ENCODE measurements around the gene TEAD1. TPM values are rescaled to one million over a fixed set of nuclear protein-coding genes. Genes with fewer than 3 reads are reported as not detected.

TEAD1 gene
- total and polyA plus RNA-seq, 2 donors (not counting 3 experiments of a cell fraction or from before 2014, with no cell fraction given), result 15.3 to 49.0 TPM

DNA sequence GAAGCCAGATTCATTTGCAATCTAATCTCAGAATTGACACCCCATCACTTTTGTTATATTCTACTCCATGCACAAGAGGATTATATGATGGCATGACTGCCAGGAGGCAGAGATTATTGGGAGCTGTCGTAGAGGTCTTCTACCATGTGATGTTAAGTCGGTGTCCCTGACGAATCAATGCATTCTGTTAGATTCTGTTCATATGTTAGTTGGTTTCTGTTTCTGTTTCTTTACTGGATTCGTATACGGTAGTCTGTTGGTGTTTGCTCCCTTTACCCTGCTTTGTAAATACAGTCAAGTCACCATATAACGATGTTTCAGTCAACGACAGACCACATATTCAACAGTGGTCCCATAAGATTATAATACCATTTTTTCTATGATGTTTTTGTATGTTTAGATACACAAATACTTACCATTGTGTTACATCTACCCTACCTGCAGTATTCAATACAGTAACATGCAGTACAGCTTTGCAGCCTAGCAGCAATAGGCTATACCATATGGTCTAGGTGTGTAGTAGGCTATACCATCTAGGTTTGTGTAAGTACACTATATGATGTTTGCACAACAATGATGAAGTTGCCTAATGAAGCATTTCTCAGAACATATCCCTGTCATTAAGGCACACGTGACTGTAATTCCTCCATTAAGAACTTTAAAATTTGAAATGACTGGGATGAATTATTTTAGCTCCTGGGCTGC lies 312.1 kb downstream of the TEAD1 start:
- intact Hi-C loops (cut with micrococcal nuclease), result no loop called here
- BruUV-seq (replicated peaks), result no TSS peak
- TF ChIP-seq JUN (IDR thresholded peaks at IDR 0.05; ENCODE audit: borderline replicate concordance, insufficient read depth, insufficient read length, low read depth) (no peak), POLR2A (IDR thresholded peaks at IDR 0.05; ENCODE audit: low read depth, low read length) (no peak), POLR2AphosphoS5 (IDR thresholded peaks at IDR 0.05; ENCODE audit: insufficient read depth, low read depth, low read length) (no peak), MYC (IDR thresholded peaks at IDR 0.05; ENCODE audit: low read depth, low read length) (no peak), FOS (IDR thresholded peaks at IDR 0.05; ENCODE audit: borderline replicate concordance, insufficient read depth, low read length) (no peak), EZH2 (IDR thresholded peaks at IDR 0.05; ENCODE audit: borderline replicate concordance, low read depth, low read length, severe bottlenecking) (no peak), GATA2 (IDR thresholded peaks at IDR 0.05; ENCODE audit: insufficient read depth, insufficient read length, low read depth, low read length) (no peak)
- TF ChIP-seq, protein P1, sequence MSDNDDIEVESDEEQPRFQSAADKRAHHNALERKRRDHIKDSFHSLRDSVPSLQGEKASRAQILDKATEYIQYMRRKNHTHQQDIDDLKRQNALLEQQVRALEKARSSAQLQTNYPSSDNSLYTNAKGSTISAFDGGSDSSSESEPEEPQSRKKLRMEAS (IDR thresholded peaks at IDR 0.05; ENCODE audit: insufficient read depth, insufficient read length), result no peak
- TF ChIP-seq, protein P2, sequence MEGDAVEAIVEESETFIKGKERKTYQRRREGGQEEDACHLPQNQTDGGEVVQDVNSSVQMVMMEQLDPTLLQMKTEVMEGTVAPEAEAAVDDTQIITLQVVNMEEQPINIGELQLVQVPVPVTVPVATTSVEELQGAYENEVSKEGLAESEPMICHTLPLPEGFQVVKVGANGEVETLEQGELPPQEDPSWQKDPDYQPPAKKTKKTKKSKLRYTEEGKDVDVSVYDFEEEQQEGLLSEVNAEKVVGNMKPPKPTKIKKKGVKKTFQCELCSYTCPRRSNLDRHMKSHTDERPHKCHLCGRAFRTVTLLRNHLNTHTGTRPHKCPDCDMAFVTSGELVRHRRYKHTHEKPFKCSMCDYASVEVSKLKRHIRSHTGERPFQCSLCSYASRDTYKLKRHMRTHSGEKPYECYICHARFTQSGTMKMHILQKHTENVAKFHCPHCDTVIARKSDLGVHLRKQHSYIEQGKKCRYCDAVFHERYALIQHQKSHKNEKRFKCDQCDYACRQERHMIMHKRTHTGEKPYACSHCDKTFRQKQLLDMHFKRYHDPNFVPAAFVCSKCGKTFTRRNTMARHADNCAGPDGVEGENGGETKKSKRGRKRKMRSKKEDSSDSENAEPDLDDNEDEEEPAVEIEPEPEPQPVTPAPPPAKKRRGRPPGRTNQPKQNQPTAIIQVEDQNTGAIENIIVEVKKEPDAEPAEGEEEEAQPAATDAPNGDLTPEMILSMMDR (IDR thresholded peaks at IDR 0.05; ENCODE audit: extremely low read depth in 1 of 2, insufficient read depth in 1 of 2, low read depth in 1 of 2, low read length in 2 of 2), result no peak
- no peaks in the 10 kb centered on the region for H3K4me1 ChIP-seq (ENCODE audit: control insufficient read depth, extremely low read depth, insufficient read depth, low read length)
- no peak overlapping the region for H3K4me3 ChIP-seq (replicated peaks in 1 of 3; ENCODE audit: insufficient read depth in 1 of 3, low read depth in 1 of 3, low read length in 3 of 3)
- dilution Hi-C loops (cut with MboI; ENCODE audit: extremely low pct_ligation_motif_present, low sequenced_read_pairs), result no loop called here
- ChIA-PET POLR2A (no interaction called here), CTCF (no interaction called here)
- H3K4me2 ChIP-seq (ENCODE audit: insufficient read depth, low read length), result no peak overlapping the region
- FAIRE-seq (no peak), DNase-seq (ENCODE audit: low read depth, low spot score) (no peak)
- H4K20me1 ChIP-seq (replicated peaks; ENCODE audit: control insufficient read depth, extremely low read depth, insufficient read depth, low read length), result no peaks in the 10 kb centered on the region
- H3K9me1 ChIP-seq (replicated peaks; ENCODE audit: control insufficient read depth, extremely low read depth, insufficient read depth, low read length), result no peaks in the 10 kb centered on the region
- no peaks in the 10 kb centered on the region for H3K9me3 ChIP-seq (replicated peaks; ENCODE audit: control insufficient read depth, insufficient read depth, low read length)
- peaks cover 8 to 21% of the 10 kb centered on the region in 2 experiments for H3K27me3 ChIP-seq (ENCODE audit: control insufficient read depth in 2 of 2, insufficient read depth in 2 of 2, low read length in 2 of 2)
- no peak overlapping the region for H3K9ac ChIP-seq (replicated peaks; ENCODE audit: extremely low read depth, insufficient read depth, low read length)
- no peaks in the 10 kb centered on the region for H3K36me3 ChIP-seq (ENCODE audit: control insufficient read depth in 2 of 2, extremely low read depth in 1 of 2, insufficient read depth in 2 of 2, low read length in 2 of 2)
- H2AFZ ChIP-seq (ENCODE audit: low read depth, low read length), result no peak overlapping the region
- H3K79me2 ChIP-seq (ENCODE audit: control insufficient read depth, insufficient read depth, low read length), result no peaks in the 10 kb centered on the region
- no peak overlapping the region for H3K27ac ChIP-seq (ENCODE audit: insufficient read depth, low read depth, low read length)
